Activated gamma-delta T cell treated with anti-CD3 and anti-CD28 coated beads, Interleukin-2, amount 50 U/mL, for 16 hours (primary cell): Measurements from ENCODE around the gene LPIN1.
"Not testable (repeated sequence)": the region's sequence is repeated elsewhere in the genome, so short reads cannot be mapped to it uniquely, and the experiment has no call there.

Experiments used
- DNase-seq: peaks from one replicate; pipeline ENCODE4 v3.0.0-alpha.2; 2020; ENCODE audit warnings: low read depth

The LPIN1 gene

GRCh38 chr2:11716689-11717321 is 29.6 kb upstream of the LPIN1 start:
- DNase-seq, result no peak

- no peak for DNase-seq
Measured at GRCh38 chr2:11717623-11718022, 28.8 kb upstream of the LPIN1 start.

- DNase-seq, result no peak
Measured at GRCh38 chr2:11718606-11719005, 27.8 kb upstream of the LPIN1 start.

GRCh38 chr2:11719230-11719977 is 27.0 kb upstream of the LPIN1 start:
- no peak for DNase-seq

- DNase-seq, result no peak
Measured at GRCh38 chr2:11720752-11721151, 25.7 kb upstream of the LPIN1 start.

- DNase-seq, result no peak
Measured at GRCh38 chr2:11722292-11723060, 24.0 kb upstream of the LPIN1 start.

- no peak for DNase-seq
Measured at GRCh38 chr2:11723061-11723371, 23.4 kb upstream of the LPIN1 start.

GRCh38 chr2:11724151-11724550 is 22.3 kb upstream of the LPIN1 start:
- DNase-seq, result no peak

GRCh38 chr2:11726384-11726783 is 20.0 kb upstream of the LPIN1 start:
- DNase-seq, result no peak

- no peak for DNase-seq
Measured at GRCh38 chr2:11729362-11730212, 16.8 kb upstream of the LPIN1 start.

GRCh38 chr2:11731214-11731984 is 15.0 kb upstream of the LPIN1 start:
- DNase-seq, result not testable (repeated sequence)

- DNase-seq, result no peak
Measured at GRCh38 chr2:11732587-11732986, 13.8 kb upstream of the LPIN1 start.

- not testable (repeated sequence) for DNase-seq
Measured at GRCh38 chr2:11737852-11738251, 8.6 kb upstream of the LPIN1 start.

GRCh38 chr2:11738589-11739436 is 7.6 kb upstream of the LPIN1 start:
- DNase-seq, result no peak

GRCh38 chr2:11740723-11741122 is 5.7 kb upstream of the LPIN1 start:
- no peak for DNase-seq

- no peak for DNase-seq
Measured at GRCh38 chr2:11742317-11742701, 4.1 kb upstream of the LPIN1 start.

GRCh38 chr2:11742702-11743357 is 3.6 kb upstream of the LPIN1 start:
- no peak for DNase-seq

GRCh38 chr2:11743366-11743765 is 3.1 kb upstream of the LPIN1 start:
- DNase-seq, result no peak

- DNase-seq, result peak; percentile 54
Measured at GRCh38 chr2:11743846-11744553, 2.4 kb upstream of the LPIN1 start.
